Stimulated activated CD4-positive, alpha-beta T cell treated with anti-CD3 and anti-CD28 coated beads, Interleukin-4, amount 100 ng/mL, for 48 hours (primary cell): ENCODE results near the gene KANK2.
A peak's percentile ranks its signal among the peaks of the same experiment; 100 is the strongest.

Experiments used
- DNase-seq, 2 donors: peaks; one replicate each; pipeline ENCODE4 v3.0.0-alpha.2; 2020; ENCODE audit warnings: low read depth in 2 of 2

Gene KANK2

GRCh38 chr19:11225815-11226214 lies 28.5 kb upstream of the KANK2 start:
- DNase-seq: no peak

GRCh38 chr19:11225172-11225571 lies 27.8 kb upstream of the KANK2 start:
- no peak for DNase-seq

GRCh38 chr19:11224429-11224828 lies 27.1 kb upstream of the KANK2 start:
- no peak for DNase-seq

DNA sequence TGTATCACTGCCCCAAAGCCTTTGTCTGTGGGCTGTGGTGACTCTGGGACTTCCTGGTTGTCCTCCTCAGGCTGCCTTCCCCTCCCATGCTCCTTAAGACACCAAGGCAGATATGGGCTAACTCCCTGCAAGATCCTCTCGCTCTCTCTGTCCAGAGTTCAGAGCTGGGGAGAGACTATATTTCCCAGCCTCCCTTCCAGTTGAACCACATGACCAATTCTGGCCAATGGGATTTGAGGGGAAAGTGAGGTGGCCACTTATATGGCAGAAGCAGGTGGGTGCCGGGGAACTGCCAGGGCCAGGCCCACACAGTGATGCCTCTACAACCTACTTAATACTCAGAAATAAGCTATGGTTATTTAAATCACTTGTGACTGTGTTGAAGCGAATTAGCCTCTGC lies 25.9 kb upstream of the KANK2 start:
- no peak for DNase-seq

- DNase-seq: no peak
Measured at GRCh38 chr19:11221082-11221598, 23.8 kb upstream of the KANK2 start.

DNA sequence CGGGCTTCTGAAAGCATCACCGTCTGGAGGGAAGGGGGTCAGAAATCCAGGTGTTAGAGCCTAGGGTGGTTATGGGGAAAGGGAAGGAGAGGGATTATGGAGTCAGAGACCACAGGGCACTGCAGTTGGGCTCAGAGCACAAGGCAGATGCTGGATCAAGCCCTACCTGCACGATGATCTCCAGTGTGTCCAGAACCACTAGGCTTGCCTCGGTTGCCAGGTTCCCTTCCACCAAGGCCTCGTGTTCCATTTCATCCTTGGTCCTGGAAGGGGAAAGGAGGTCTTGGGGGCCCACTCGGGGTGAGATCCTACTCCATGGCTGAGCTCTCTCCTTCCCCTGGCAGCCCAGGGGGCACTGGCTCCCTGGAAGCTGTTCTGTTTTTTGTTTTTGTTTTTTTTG lies 17.0 kb upstream of the KANK2 start:
- DNase-seq: no peak

DNA sequence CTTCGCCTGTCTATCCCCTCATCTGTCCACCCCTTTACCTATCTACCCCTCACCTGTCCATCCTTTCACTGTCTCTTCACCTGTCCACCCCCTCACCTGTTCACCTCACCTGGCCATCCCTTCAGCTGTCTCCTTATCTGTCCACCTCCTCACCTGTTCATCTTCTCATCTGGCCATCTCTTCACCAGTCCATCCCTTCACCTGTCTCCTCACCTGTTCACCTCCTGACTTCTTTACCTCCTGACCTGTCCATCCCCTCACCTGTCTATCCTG lies 13.2 kb upstream of the KANK2 start:
- no peak for DNase-seq

DNA sequence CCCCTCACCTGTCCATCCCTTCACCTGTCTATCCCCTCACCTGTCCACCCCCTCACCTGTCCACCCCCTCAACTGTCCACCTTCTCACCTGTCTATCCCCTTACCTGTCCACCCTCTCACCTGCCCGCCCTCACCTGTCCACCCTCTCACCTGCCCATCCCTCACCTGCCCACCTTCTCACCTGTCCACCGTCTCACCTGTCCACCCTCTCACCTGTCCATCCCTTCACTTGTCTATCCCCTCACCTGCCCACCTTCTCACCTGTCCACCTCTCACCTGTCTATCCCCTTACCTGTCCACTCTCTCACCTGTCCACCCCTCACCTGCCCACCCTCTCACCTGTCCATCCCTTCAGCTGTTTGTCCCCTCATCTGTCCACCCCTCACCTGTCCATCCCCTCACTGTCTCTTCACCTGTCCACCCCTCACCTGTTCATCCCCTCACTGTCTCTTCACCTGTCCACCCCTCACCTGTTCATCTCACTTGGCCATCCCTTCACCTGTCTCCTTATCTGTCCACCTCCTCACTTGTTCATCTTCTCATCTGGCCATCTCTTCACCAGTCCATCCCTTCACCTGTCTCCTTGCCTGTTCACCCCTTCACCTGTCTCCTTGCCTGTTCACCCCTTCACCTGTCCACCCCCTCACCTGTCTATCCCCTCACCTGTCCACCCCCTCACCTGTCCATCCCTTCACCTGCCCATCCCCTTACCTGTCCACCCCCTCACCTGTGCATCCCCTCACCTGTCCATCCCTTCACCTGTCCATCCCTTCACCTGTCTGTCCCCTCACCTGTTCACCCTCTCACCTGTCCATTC lies 12.7 kb upstream of the KANK2 start:
- no peak for DNase-seq

DNA sequence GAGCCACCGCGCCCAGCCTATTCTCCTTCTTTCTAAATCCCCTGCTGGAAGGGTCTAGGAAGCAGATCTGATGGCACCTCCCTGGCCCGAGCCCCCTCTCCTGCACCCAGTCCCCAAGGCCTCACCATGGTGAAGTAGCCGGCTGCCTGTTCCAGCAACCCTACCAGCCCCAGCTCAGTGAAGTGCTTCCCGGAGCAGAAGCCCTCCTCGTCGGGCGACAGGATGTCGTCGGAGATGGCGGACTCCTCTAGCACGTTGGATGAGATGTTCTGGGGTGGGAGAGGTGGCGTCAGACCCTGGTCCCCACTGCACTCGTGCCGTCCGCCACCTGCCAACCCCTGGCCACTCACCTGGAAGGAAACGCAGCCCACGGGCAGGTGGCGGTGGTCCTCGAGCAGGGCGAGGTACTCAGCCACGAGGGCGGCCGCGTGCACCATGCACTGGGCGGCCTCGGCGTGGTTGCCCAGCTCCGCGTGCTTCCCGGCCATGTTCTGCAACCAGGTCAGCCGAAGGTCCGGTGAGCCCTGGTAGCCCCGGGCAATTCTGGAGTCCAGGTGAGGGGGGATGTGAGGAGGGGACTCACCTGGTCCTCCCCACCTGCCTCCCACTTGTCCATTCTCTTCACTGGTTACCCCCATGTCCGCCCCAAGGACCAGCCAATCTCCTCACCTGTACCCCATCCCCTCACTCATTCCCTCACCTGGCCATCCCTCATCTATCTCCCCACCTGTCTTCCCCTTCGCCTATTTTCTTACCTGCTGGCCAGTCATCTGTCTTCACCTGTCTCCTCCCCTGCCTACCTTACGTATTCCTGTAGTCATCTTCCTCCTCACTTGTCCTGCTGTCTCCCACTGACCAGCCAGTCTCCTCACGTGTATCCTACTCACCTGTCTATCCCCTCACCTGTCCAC lies 11.5 kb upstream of the KANK2 start:
- no peak for DNase-seq

- DNase-seq: no peak
Measured at GRCh38 chr19:11205939-11206570, 8.7 kb upstream of the KANK2 start.

- no peak for DNase-seq
Measured at GRCh38 chr19:11204943-11205349, 7.6 kb upstream of the KANK2 start.

- no peak for DNase-seq
Measured at GRCh38 chr19:11204076-11204602, 6.8 kb upstream of the KANK2 start.

GRCh38 chr19:11203194-11204075 lies 6.1 kb upstream of the KANK2 start:
- DNase-seq: peak in 1 of 2 donors; percentile 28

- DNase-seq: no peak
Measured at GRCh38 chr19:11202488-11203193, 5.3 kb upstream of the KANK2 start.

- DNase-seq: no peak
Measured at GRCh38 chr19:11201791-11202190, 4.4 kb upstream of the KANK2 start.

DNA sequence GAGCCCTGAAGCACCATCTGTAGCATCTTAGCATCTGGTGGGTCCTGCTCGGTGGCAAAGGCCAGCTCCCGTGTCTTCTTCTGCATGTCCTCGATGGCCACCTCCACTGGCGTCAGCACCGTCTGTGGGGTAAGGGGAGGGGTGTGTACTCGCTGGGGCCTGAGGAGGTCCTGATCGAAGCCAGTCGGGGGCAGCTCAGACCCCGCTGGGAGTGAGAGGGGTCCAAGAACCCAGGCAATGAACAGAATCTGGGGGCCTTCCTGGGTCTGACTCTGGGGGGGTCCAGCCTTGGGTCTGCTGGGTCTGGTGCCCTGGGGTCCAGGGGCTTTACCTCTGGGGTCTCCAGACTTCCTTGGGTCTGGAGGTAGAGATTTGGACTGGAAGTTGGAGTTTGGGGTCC lies 3.6 kb upstream of the KANK2 start:
- DNase-seq: no peak

DNA sequence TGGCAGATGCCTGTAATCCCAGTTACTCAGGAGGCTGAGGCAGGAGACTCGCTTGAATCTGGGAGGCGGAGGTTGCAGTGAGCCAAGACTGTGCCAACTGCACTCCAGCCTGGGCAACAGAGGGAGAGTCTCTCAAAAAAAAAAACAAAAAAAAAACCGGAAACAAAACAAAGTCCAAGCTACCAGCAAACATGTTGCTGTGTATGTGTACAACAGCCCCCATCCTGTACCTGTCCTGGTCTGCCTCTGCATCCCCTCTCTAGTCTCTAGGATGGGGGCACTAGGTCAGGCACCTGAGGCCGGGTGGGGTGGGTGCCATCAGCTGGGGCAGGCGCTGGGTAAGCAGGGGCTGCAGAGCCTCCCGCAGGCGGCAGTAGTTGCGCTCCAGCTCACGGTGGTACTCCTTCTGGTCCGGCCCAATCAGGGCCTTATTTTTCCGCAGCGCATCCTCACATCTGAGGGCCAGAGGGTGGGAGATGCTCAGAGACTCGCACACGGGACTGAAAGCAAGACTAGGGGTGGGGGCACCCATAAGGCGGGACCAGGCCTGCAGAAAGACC lies 2.8 kb upstream of the KANK2 start:
- DNase-seq: no peak

- DNase-seq: no peak
Measured at GRCh38 chr19:11199517-11199916, 2.2 kb upstream of the KANK2 start.

DNA sequence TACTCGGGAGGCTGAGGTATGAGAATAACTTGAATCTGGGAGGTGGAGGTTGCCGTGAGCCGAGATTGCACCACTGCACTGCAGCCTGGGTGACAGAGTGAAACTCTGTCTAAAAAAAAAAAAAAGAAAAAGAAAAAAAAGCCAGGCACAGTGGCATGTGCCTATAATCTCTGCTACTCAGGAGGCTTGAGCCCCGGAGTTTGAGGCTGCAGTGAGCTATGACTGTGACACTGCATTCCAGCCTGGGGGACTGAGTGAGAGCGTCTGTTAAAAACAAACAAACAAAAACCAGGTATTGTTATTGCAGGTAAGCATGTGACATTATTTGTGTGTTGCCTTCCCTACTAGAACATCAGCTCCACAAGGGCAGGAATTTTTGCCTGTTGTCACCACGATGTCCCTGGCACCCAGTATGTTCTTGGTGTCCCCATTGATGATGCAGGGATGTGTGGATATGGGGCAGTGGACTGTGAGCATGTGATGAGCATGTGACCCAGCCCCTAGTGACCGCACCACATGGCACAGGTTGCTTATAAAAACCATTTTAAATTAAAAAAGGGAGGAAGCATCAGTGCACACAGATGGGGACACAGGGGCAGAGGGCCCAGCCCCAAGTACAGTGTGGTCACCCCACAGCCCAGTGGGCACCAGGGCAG lies 1.6 kb upstream of the KANK2 start:
- no peak for DNase-seq

DNA sequence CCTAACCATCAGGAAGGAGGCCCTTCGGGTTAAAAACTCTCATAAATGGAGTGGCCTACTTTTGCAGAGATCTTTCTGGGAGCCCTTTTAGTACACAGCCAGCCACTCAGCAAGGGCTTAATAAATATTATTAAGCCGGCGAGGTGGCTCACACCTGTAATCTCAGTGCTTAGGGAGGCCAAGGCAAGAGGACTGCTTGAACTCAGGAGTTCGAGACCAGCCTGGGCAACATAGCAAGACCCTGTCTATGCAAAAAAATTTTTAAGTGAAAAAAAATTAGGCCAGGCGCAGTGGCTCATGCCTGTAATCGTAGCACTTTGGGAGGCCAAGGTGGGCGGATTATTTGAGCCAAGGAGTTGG lies 810 bp upstream of the KANK2 start:
- no peak for DNase-seq
